Panc1 (cell line): ENCODE results near the gene CASP10.

Source experiments
- CTCF ChIP-seq: fragments of 450-650 bp; IDR thresholded peaks from 2 replicates; pipeline ENCODE4 v1.5.1; 2017; ENCODE audit warnings: mild to moderate bottlenecking
- SIN3A ChIP-seq: IDR thresholded peaks from 2 replicates; pipeline ENCODE4 v1.6.1; 2012; ENCODE audit warnings: low read depth, mild to moderate bottlenecking, low read length, moderate library complexity, borderline replicate concordance; ENCODE audit not compliant: insufficient read depth
- TCF7L2 ChIP-seq: IDR thresholded peaks from 2 replicates; pipeline ENCODE4 v1.6.1; 2011; ENCODE audit warnings: mild to moderate bottlenecking, low read depth, low read length, inconsistent platforms

GRCh38 chr2:201216918-201217317 is 34.0 kb downstream of the CASP10 start:
- TF ChIP-seq SIN3A (no peak), TCF7L2 (no peak), CTCF (no peak)
